HCT116 (cell line): ENCODE data around the gene PREX1. TPM values are rescaled to one million over a fixed set of nuclear protein-coding genes. Genes with fewer than 3 reads are reported as not detected.

Experiments used
- ATAC-seq: fragments of 200-7000 bp; cut with Tn5 transposase; 2 replicates; pipeline ENCODE4 v1.9.1; 2020; ENCODE audit warnings: mild to moderate bottlenecking, moderate library complexity
- BruUV-seq: library from RNA; stranded (reverse); fragments of 400-500 nt; replicated peaks from 2 replicates; lab custom pipeline; 2021; lab: Mats Ljungman, UMichigan
- CTCF ChIA-PET: fragments of 300-600 bp; sonication (Branson Sonifier 250); formaldehyde crosslinking; loops from one replicate; lab custom pipeline; 2021; ENCODE audit warnings: antibody characterized with exemption; lab: Charles Lee
- POLR2A ChIA-PET: fragments of 300-600, 350-600 bp; sonication (Branson Sonifier 250); formaldehyde crosslinking; loops from one replicate; lab custom pipeline; 2021; ENCODE audit warnings: antibody characterized with exemption; lab: Charles Lee
- RAD21 ChIA-PET, 2 experiments: fragments of 300-600 bp; sonication (Branson Sonifier 250); formaldehyde crosslinking; loops; one replicate each; lab custom pipeline; 2023; ENCODE audit warnings: low total read pairs in 2 of 2; ENCODE audit not compliant: uncharacterized antibody in 2 of 2, unreplicated experiment in 2 of 2, low non-redundant PET in 1 of 2; lab: Charles Lee
- DNase-seq: peaks from one replicate; pipeline ENCODE4 v3.0.0-alpha.2; 2010; ENCODE audit warnings: low read depth, low spot score
- H2AFZ ChIP-seq: fragments of 200-600 bp; shearing (Covaris generic), sonication (generic); 2 replicates; pipeline ENCODE4 v1.6.1; 2017; ENCODE audit warnings: low read depth, mixed run types, mixed read lengths, antibody characterized with exemption, low read length; ENCODE audit not compliant: poor library complexity, severe bottlenecking
- H3K27ac ChIP-seq: 2 replicates; pipeline ENCODE4 v1.5.1; 2012; ENCODE audit warnings: low read depth, low read length
- H3K27me3 ChIP-seq: fragments of 200-600 bp; sonication (generic); 2 replicates; pipeline ENCODE4 v1.6.1; 2016; ENCODE audit warnings: mixed run types, low read length, mixed read lengths; ENCODE audit not compliant: insufficient read depth
- H3K36me3 ChIP-seq, 2 experiments: fragments of 200-500 bp in 1 of 2; fragments of 200-600 bp in 1 of 2; sonication (Bioruptor generic) in 1 of 2; sonication (generic) in 1 of 2; 2 replicates each; pipeline versions ENCODE4 v1.5.1 to v1.6.1; 2014 to 2016; ENCODE audit warnings: low read length in 2 of 2, inconsistent platforms in 1 of 2, mixed read lengths in 1 of 2, mixed run types in 1 of 2; ENCODE audit not compliant: insufficient read depth in 2 of 2, control insufficient read depth in 1 of 2
- H3K4me1 ChIP-seq, 2 experiments: fragments of 200-600 bp in 1 of 2; sonication (generic) in 1 of 2; 2 replicates each; pipeline versions ENCODE4 v1.5.1 to v1.6.1; 2012 to 2017; ENCODE audit warnings: low read length in 2 of 2, inconsistent platforms in 1 of 2, mild to moderate bottlenecking in 1 of 2, mixed read lengths in 1 of 2, mixed run types in 1 of 2, moderate library complexity in 1 of 2; ENCODE audit not compliant: insufficient read depth in 2 of 2, control insufficient read depth in 1 of 2
- H3K4me2 ChIP-seq: fragments of 200-600 bp; sonication (generic); 2 replicates; pipeline ENCODE4 v1.6.1; 2017; ENCODE audit warnings: mixed run types, low read length, mixed read lengths
- H3K4me3 ChIP-seq, 2 experiments: fragments of 200-600 bp in 1 of 2; sonication (generic) in 1 of 2; replicated peaks in 1 of 2; 2 replicates each; pipeline ENCODE4 v1.5.1; 2011 to 2016; ENCODE audit warnings: low read length in 2 of 2, control low read depth in 1 of 2, low read depth in 1 of 2, mild to moderate bottlenecking in 1 of 2, mixed read lengths in 1 of 2, mixed run types in 1 of 2
- H3K79me2 ChIP-seq: fragments of 200-600 bp; sonication (generic); 2 replicates; pipeline ENCODE4 v1.6.1; 2017; ENCODE audit warnings: mild to moderate bottlenecking, mixed run types, low read length, moderate library complexity, mixed read lengths; ENCODE audit not compliant: insufficient read depth
- H3K9ac ChIP-seq: fragments of 200-600 bp; sonication (generic); 2 replicates; pipeline ENCODE4 v1.6.1; 2016; ENCODE audit warnings: low read length, mixed read lengths
- H3K9me2 ChIP-seq: fragments of 200-600 bp; sonication (generic), shearing (Covaris generic); 2 replicates; pipeline ENCODE4 v1.6.1; 2017; ENCODE audit warnings: mixed run types, mild to moderate bottlenecking, moderate library complexity; ENCODE audit not compliant: insufficient read depth
- H3K9me3 ChIP-seq, 2 experiments: fragments of 200-500 bp in 1 of 2; fragments of 200-600 bp in 1 of 2; sonication (Bioruptor generic) in 1 of 2; sonication (generic) in 1 of 2; 2 replicates each; pipeline ENCODE4 v1.6.1; 2014 to 2017; ENCODE audit warnings: low read length in 2 of 2, mixed read lengths in 2 of 2, inconsistent platforms in 1 of 2, low read depth in 1 of 2, mild to moderate bottlenecking in 1 of 2, mixed run types in 1 of 2, moderate library complexity in 1 of 2; ENCODE audit not compliant: control insufficient read depth in 1 of 2, insufficient read depth in 1 of 2
- H4K20me1 ChIP-seq: fragments of 200-600 bp; sonication (generic), shearing (Covaris generic); 2 replicates; pipeline ENCODE4 v1.6.1; 2017; ENCODE audit warnings: mixed run types, mild to moderate bottlenecking, moderate library complexity; ENCODE audit not compliant: insufficient read depth
- CBX3 ChIP-seq: IDR thresholded peaks from 2 replicates; pipeline ENCODE4 v1.6.1; 2012; ENCODE audit warnings: low read depth
- CEBPB ChIP-seq: IDR thresholded peaks from 2 replicates; pipeline ENCODE4 v1.6.1; 2012; ENCODE audit warnings: low read depth
- EGR1 ChIP-seq: IDR thresholded peaks from 2 replicates; pipeline ENCODE4 v1.6.1; 2012; ENCODE audit warnings: low read depth
- ELF1 ChIP-seq: IDR thresholded peaks from 2 replicates; pipeline ENCODE4 v1.6.1; 2012; ENCODE audit warnings: low read depth, borderline replicate concordance
- EZH2 ChIP-seq: fragments of 200-600 bp; sonication (generic); IDR thresholded peaks from 2 replicates; pipeline ENCODE4 v1.6.1; 2017; ENCODE audit warnings: antibody characterized with exemption, mixed run types
- FOSL1 ChIP-seq: IDR thresholded peaks from 2 replicates; pipeline ENCODE4 v1.6.1; 2012; ENCODE audit warnings: low read depth
- POLR2A ChIP-seq: IDR thresholded peaks from 2 replicates; pipeline ENCODE4 v1.7.0; 2011; ENCODE audit warnings: borderline replicate concordance; ENCODE audit not compliant: insufficient read depth, insufficient read length; ENCODE audit errors: extremely low read depth
- POLR2AphosphoS5 ChIP-seq: IDR thresholded peaks from 2 replicates; pipeline ENCODE4 v1.6.1; 2011; ENCODE audit warnings: mild to moderate bottlenecking, low read depth, low read length, moderate library complexity
- TCF7L2 ChIP-seq: IDR thresholded peaks from 2 replicates; pipeline ENCODE4 v1.7.0; 2011; ENCODE audit warnings: borderline replicate concordance, inconsistent platforms; ENCODE audit not compliant: insufficient read depth, insufficient read length; ENCODE audit errors: extremely low read depth
- YY1 ChIP-seq: IDR thresholded peaks from 2 replicates; pipeline ENCODE4 v1.6.1; 2011; ENCODE audit warnings: low read length, low read depth, moderate library complexity, mild to moderate bottlenecking; ENCODE audit not compliant: insufficient replicate concordance; ENCODE audit errors: extremely low read depth
- ZFX ChIP-seq: fragments of 450-650 bp; IDR thresholded peaks from 2 replicates; pipeline ENCODE4 v1.6.1; 2017
- ZNF274 ChIP-seq: fragments of 200-500 bp; sonication (Bioruptor generic); IDR thresholded peaks from 2 replicates; pipeline ENCODE4 v1.6.1; 2014; ENCODE audit warnings: mild to moderate bottlenecking, low read depth, low read length, inconsistent platforms
- intact Hi-C: fragments of 100-400 bp; cut with micrococcal nuclease; formaldehyde crosslinking; loops from 2 replicates; pipeline ENCODE4 v1.10.0; 2022
- total RNA-seq: library from RNA; stranded (reverse); gene quantifications from one replicate; pipeline ENCODE4 v1.2.1, GENCODE V29; 2021; ENCODE audit not compliant: unreplicated experiment
- TF ChIP-seq, protein P1 (sequence below), 3 experiments: fragments of 200-600 bp in 1 of 3; sonication (generic) in 1 of 3; IDR thresholded peaks in 2 of 3; conservative IDR thresholded peaks in 1 of 3; 2 replicates each; pipeline ENCODE4 v1.5.1; 2012 to 2017; ENCODE audit warnings: low read depth in 2 of 3, low read length in 2 of 3, antibody characterized with exemption in 1 of 3, borderline replicate concordance in 1 of 3, control low read depth in 1 of 3, mild to moderate bottlenecking in 1 of 3, mixed read lengths in 1 of 3, mixed run types in 1 of 3, moderate library complexity in 1 of 3; ENCODE audit not compliant: insufficient read depth in 1 of 3
- TF ChIP-seq, protein P2 (sequence below): IDR thresholded peaks from 2 replicates; pipeline ENCODE4 v1.6.1; 2011; ENCODE audit warnings: mild to moderate bottlenecking, low read length, moderate library complexity; ENCODE audit not compliant: insufficient replicate concordance; ENCODE audit errors: extremely low read depth

Gene PREX1
- total RNA-seq, 1 experiment from 2014 or later = 6.1 TPM

DNA sequence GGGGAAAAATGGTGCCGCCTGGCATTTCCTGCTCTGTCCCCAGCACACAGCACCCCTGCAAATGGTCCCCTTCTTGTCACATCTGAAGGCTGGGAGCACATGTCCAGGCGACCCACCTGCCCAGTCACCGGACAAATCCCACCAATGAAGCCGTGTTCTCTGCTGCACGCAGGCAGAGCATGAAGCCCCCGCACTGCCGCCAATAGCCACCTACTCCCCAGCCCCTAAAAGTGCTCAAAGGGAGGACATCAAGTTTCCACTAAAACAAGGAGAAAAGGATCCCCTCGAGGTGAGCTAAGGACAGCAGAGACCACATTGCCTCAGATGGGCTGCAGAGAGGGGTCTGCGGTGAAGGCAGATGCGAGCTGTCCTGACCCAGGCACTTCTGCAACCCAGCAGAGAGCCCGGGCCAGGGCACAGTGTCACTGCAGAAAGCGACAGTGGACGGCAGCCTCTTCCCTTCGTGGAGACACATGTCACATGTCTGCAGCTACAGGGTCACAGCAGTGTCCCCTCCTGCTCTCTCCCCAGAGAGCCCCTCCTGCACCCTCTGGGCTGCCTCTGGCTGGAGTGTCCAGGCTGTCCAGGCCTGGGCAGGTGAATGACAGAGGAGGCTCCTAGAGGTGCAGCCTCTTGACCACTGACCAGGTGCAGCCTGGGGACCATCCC is 221.5 kb downstream of the PREX1 start:
- H3K9ac ChIP-seq = no peak overlapping the region
- ChIA-PET POLR2A (no interaction called here), CTCF (interaction anchor here (1.7 kb wide), 1 partner anchor 14 kb away, joined by 5 read pairs; no protein-coding TSS in a partner anchor), RAD21 (no interaction called here)
- no peaks in the 10 kb centered on the region; the same call in 1 of the 2 replicates for H3K27me3 ChIP-seq
- no peaks in the 10 kb centered on the region for H3K4me1 ChIP-seq
- H3K4me2 ChIP-seq = no peak overlapping the region
- intact Hi-C loops = no loop called here
- H3K36me3 ChIP-seq = no peaks in the 10 kb centered on the region
- BruUV-seq = no TSS peak
- no peaks in the 10 kb centered on the region for H3K9me3 ChIP-seq
- ATAC-seq (no peak), DNase-seq (no peak)
- no peak overlapping the region for H3K4me3 ChIP-seq
- no peaks in the 10 kb centered on the region for H3K79me2 ChIP-seq
- H2AFZ ChIP-seq = no peak overlapping the region
- no peak for TF ChIP-seq TCF7L2
- no peak for TF ChIP-seq EGR1
- TF ChIP-seq POLR2A = no peak
- TF ChIP-seq FOSL1 = no peak
- no peak for TF ChIP-seq CEBPB
- TF ChIP-seq, protein P1, sequence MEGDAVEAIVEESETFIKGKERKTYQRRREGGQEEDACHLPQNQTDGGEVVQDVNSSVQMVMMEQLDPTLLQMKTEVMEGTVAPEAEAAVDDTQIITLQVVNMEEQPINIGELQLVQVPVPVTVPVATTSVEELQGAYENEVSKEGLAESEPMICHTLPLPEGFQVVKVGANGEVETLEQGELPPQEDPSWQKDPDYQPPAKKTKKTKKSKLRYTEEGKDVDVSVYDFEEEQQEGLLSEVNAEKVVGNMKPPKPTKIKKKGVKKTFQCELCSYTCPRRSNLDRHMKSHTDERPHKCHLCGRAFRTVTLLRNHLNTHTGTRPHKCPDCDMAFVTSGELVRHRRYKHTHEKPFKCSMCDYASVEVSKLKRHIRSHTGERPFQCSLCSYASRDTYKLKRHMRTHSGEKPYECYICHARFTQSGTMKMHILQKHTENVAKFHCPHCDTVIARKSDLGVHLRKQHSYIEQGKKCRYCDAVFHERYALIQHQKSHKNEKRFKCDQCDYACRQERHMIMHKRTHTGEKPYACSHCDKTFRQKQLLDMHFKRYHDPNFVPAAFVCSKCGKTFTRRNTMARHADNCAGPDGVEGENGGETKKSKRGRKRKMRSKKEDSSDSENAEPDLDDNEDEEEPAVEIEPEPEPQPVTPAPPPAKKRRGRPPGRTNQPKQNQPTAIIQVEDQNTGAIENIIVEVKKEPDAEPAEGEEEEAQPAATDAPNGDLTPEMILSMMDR (IDR thresholded peaks at IDR 0.05 in 2 of 3, conservative IDR thresholded peaks at IDR 0.05 in 1 of 3; ENCODE audit: borderline replicate concordance in 1 of 3, insufficient read depth in 1 of 3, low read depth in 2 of 3, low read length in 2 of 3) = no peak
- no peak for TF ChIP-seq EZH2
- TF ChIP-seq, protein P2, sequence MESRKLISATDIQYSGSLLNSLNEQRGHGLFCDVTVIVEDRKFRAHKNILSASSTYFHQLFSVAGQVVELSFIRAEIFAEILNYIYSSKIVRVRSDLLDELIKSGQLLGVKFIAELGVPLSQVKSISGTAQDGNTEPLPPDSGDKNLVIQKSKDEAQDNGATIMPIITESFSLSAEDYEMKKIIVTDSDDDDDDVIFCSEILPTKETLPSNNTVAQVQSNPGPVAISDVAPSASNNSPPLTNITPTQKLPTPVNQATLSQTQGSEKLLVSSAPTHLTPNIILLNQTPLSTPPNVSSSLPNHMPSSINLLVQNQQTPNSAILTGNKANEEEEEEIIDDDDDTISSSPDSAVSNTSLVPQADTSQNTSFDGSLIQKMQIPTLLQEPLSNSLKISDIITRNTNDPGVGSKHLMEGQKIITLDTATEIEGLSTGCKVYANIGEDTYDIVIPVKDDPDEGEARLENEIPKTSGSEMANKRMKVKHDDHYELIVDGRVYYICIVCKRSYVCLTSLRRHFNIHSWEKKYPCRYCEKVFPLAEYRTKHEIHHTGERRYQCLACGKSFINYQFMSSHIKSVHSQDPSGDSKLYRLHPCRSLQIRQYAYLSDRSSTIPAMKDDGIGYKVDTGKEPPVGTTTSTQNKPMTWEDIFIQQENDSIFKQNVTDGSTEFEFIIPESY = no peak
- TF ChIP-seq CBX3 = no peak
- TF ChIP-seq POLR2AphosphoS5 = no peak
- TF ChIP-seq ZNF274 = no peak
- TF ChIP-seq YY1 = no peak
- TF ChIP-seq ELF1 = no peak
- no peak for TF ChIP-seq ZFX
- TF ChIP-seq, all 23 proteins: peak for 0
- no peaks in the 10 kb centered on the region for H4K20me1 ChIP-seq
- no peak overlapping the region for H3K27ac ChIP-seq
- no peaks in the 10 kb centered on the region for H3K9me2 ChIP-seq
